SK-N-MC (cell line): ENCODE results near the gene TRIM67.

Experiments
- DNase-seq: peaks from one replicate; pipeline ENCODE4 v3.0.0-alpha.2; 2011; ENCODE audit warnings: low read depth, low spot score
- H3K27ac ChIP-seq: fragments of 200-600 bp; sonication (generic); 2 replicates; pipeline ENCODE4 v1.5.1; 2016; ENCODE audit warnings: mixed run types
- H3K36me3 ChIP-seq: fragments of 200-600 bp; sonication (generic); 2 replicates; pipeline ENCODE4 v1.6.1; 2017; ENCODE audit warnings: antibody characterized with exemption, low read length, mixed read lengths; ENCODE audit not compliant: insufficient read depth
- H3K4me3 ChIP-seq: fragments of 200-600 bp; sonication (generic); 2 replicates; pipeline ENCODE4 v1.5.1; 2016
- H3K9ac ChIP-seq: fragments of 200-600 bp; sonication (generic); 2 replicates; pipeline ENCODE4 v1.8.0; 2017; ENCODE audit warnings: mixed run types, mixed read lengths; ENCODE audit not compliant: insufficient read length
- H3K9me3 ChIP-seq: fragments of 200-600 bp; sonication (generic); 2 replicates; pipeline ENCODE4 v1.6.1; 2017; ENCODE audit warnings: low read depth, mild to moderate bottlenecking, antibody characterized with exemption, low read length, moderate library complexity, mixed read lengths
- EZH2 ChIP-seq: fragments of 200-600 bp; sonication (generic); IDR thresholded peaks from one replicate; pipeline ENCODE4 v1.6.1; 2017; ENCODE audit warnings: antibody characterized with exemption
- FOXP2 ChIP-seq: optimal IDR thresholded peaks from 2 replicates; pipeline ENCODE3; 2011; ENCODE audit warnings: mild to moderate bottlenecking, moderate library complexity; ENCODE audit not compliant: insufficient read depth; ENCODE audit errors: extremely low read length, control extremely low read depth
- POLR2AphosphoS5 ChIP-seq: IDR thresholded peaks from 2 replicates; pipeline ENCODE4 v1.6.1; 2012; ENCODE audit warnings: mild to moderate bottlenecking, low read depth, low read length, borderline replicate concordance

TRIM67 gene

DNA sequence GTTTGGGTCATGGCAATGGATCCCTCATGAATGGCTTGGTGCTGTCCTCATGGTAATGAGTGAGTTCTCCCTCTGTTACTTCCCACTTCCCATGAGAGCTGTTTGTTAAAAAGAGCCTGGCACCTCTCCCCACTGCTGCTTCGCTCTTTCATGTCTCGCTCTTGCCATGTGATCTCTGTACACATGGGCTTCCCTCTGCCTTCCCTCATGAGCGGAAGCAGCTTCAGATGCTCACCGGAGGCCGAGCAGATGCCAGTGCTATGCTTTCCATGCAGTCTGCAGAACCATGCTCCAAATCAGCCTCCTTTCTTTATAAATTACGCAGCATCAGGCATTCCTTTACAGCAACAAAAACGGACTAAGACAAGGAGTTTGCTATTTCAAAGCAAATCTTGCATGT lies 64.3 kb downstream of the TRIM67 start:
- Histone ChIP-seq H3K36me3 (peaks cover 52% of the 10 kb centered on the region), H3K9me3 (no peaks in the 10 kb centered on the region), H3K9ac (no peak overlapping the region), H3K4me3 (no peak overlapping the region), H3K27ac (no peak overlapping the region)
- TF ChIP-seq POLR2AphosphoS5 = no peak
- no peak for TF ChIP-seq FOXP2
- no peak for TF ChIP-seq EZH2
- DNase-seq = no peak

DNA sequence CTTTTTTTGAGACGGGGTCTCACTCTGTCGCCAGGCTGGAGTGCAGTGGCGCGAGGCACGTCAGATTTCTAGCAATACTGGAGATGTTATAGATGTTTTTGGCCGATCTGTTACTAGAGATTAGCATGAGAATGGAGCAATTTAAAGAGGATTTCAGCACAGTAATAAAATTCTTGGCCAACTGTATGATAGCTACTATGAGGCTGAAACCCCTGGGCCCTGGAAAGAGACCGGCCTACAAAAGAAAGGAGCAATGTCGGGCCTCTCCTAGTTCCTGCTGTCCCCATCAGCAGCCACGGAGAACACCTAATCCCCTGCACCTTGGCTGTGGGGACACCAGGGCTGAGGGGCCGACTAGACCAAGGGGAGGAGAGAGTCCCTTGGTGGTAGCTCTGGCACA lies 69.7 kb downstream of the TRIM67 start:
- DNase-seq = no peak
- Histone ChIP-seq H3K9me3 (no peaks in the 10 kb centered on the region), H3K27ac (no peak overlapping the region), H3K36me3 (peaks cover 29% of the 10 kb centered on the region), H3K9ac (no peak overlapping the region), H3K4me3 (no peak overlapping the region)
- TF ChIP-seq EZH2 = no peak
- TF ChIP-seq POLR2AphosphoS5 = no peak
- TF ChIP-seq FOXP2 = no peak

DNA sequence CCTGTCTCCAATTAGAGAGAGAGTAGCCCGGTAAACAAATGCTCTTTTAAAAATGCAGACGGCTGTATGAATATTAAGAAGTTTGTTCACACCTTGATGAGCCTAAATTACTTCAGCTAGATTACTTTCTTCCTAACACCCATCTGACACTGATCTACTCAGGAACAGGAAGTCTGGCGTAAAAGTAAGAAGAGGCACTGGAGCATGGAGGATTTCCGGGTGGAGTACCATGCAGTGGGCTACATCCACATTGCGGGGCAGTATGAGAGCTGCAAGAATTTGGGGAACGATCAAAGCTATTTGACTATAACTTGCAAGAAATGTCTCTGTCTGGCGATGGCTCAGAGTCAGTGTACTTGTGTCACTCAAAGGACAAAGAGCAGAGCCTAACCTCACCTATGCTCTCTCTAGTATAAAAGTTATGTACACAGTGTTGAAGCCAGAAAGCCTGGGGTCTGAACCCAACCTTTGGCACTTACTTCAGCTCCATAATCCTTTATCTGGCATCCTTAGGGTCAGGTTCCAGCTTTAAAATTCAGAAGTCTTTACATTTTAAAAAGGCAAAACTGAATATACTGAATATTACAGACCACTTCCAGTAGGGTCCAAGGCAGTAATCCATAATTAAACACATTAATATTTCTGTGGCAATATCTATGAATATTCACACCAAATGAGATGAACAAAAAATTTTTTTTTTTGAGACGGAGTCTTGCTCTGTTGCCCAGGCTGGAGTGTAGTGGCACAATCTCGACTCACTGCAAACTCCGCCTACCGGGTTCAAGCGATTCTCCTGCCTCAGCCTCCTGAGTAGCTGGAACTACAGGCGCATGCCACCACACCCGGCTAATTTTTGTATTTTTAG lies 71.2 kb downstream of the TRIM67 start:
- Histone ChIP-seq H3K9me3 (no peaks in the 10 kb centered on the region), H3K4me3 (no peak overlapping the region), H3K27ac (no peak overlapping the region), H3K9ac (no peak overlapping the region), H3K36me3 (peaks cover 34% of the 10 kb centered on the region)
- no peak for DNase-seq
- TF ChIP-seq EZH2 (no peak), POLR2AphosphoS5 (no peak), FOXP2 (no peak)

DNA sequence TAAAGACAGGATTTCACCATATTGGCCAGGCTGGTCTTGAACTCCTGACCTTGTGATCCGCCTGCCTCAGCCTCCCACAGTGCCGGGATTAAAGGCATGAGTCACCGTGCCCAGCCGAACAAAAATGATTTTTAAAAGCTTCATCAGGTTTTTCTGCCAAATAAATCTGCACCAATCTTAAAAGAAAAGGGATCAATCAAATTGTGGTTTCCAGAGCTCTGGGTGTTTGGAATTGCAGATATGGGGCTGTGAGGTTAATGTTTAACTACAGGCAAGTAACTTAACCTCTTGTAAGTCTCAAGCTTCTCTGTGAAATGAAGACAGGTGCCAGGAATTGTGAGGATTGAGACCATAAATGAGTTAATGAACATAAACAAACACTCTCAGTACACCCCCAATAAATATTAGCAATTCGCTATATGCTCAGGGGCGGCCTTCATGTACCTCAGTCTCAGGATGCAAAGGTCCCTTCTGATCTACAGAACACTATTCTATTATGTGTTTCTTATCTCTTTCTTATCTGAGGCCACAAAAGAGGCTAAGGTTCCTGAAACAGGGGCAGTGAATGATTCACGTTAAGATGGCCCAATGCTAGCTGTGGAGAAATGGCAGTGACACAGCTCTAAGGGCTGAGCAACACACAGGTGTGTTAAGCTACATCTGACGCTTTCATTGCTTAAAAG lies 72.0 kb downstream of the TRIM67 start:
- TF ChIP-seq FOXP2 (no peak), EZH2 (no peak), POLR2AphosphoS5 (no peak)
- no peak overlapping the region for H3K4me3 ChIP-seq
- peaks cover 40% of the 10 kb centered on the region for H3K36me3 ChIP-seq
- no peak for DNase-seq
- H3K9me3 ChIP-seq = no peaks in the 10 kb centered on the region
- H3K9ac ChIP-seq = no peak overlapping the region
- H3K27ac ChIP-seq = no peak overlapping the region

DNA sequence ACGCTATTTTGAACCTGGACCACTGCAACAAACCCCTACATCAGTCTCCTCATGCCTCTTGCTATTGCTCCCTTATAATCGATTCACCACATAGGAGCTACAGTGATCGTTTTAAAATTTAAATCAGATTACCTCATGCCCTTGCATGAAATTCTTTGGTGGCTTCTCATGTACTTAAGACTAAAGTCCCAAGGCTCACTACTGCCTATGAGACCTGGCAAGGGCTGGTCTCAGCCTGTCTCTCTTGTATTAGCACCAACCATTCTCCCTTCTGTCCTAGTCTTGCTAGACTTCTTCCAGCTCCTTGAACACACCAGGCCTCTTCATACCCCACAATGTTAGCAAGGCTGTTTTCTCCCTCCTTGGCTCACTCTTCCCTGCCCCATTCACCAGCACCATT lies 72.6 kb downstream of the TRIM67 start:
- no peak overlapping the region for H3K27ac ChIP-seq
- no peak overlapping the region for H3K9ac ChIP-seq
- no peak for TF ChIP-seq POLR2AphosphoS5
- no peak for TF ChIP-seq FOXP2
- TF ChIP-seq EZH2 = no peak
- H3K9me3 ChIP-seq = no peaks in the 10 kb centered on the region
- H3K36me3 ChIP-seq = peaks cover 39% of the 10 kb centered on the region
- no peak for DNase-seq
- H3K4me3 ChIP-seq = no peak overlapping the region

DNA sequence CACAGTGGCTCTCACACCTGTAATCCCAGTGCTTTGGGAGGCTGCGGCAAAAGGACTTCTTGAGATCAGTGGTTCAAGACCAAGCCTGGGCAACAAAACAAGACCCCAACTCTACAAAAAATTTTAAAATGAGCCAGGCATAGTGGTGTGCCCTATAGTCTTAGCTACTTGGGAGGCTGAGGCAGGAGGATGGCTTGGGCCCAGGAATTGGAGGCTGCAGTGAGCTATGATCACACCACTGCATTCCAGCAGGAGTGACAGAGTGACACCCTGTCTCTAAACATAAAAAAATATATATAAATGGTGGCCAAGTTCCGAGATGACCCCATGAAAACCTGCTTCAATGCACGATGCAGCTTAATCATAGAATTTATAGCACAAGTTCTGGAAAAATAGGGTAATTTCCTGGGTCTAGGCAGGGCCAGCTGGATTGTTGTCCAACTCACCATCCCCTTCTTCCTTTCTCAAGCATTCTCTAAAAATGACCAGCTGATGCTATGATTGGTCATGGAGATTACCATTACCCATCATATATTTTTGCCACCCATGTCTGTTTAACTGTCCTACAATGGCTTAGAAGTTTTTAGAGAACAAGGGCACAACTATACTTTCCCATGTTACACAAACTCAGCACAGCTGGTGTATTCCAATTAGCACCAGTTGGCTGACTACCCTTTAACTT lies 73.8 kb downstream of the TRIM67 start:
- no peak for DNase-seq
- Histone ChIP-seq H3K36me3 (peaks cover 35% of the 10 kb centered on the region), H3K9me3 (no peaks in the 10 kb centered on the region), H3K4me3 (no peak overlapping the region), H3K27ac (no peak overlapping the region), H3K9ac (no peak overlapping the region)
- TF ChIP-seq FOXP2 = no peak

DNA sequence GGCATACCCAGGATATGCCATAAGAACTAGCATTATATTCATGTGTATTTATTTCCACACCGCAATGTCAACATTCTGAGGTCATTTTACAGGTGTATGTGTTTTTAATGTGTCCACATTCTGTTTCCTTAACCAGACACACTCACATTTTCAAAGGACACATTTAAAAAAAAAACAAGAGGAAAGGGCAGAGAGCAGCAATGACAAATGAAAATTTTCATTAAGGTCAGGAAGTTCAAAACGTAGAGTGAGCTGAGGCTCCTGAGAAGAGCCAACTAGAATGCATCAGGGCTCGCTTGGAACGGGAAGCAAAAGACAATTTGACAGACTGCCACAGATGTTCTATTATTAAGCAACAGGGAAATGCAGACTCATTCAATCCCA lies 74.3 kb downstream of the TRIM67 start:
- DNase-seq = no peak
- H3K9me3 ChIP-seq = no peaks in the 10 kb centered on the region
- H3K27ac ChIP-seq = no peak overlapping the region
- H3K4me3 ChIP-seq = no peak overlapping the region
- no peak overlapping the region for H3K9ac ChIP-seq
- H3K36me3 ChIP-seq = peaks cover 29% of the 10 kb centered on the region
- TF ChIP-seq FOXP2 (no peak), EZH2 (no peak), POLR2AphosphoS5 (no peak)

DNA sequence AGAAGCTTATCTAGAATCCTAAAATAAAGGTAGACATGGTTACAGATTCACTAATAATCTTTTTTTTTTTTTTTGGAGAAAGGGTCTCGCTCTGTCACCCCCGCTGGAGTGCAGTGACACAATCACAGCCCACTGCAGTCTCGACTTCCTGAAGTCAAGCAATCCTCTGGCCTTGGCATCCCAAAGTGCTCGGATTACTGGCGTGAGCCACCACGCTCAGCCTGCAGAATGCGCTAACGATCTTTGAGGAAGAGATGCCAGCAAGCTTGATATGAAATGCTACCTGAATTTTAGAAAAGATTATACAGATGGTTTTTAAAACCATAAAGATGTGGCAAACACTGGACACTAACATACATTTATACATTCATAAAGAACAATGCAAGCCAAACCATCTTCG lies 75.1 kb downstream of the TRIM67 start:
- TF ChIP-seq EZH2 (no peak), POLR2AphosphoS5 (no peak), FOXP2 (no peak)
- no peak for DNase-seq
- H3K9me3 ChIP-seq = no peaks in the 10 kb centered on the region
- no peak overlapping the region for H3K27ac ChIP-seq
- no peak overlapping the region for H3K4me3 ChIP-seq
- H3K9ac ChIP-seq = no peak overlapping the region
- peaks cover 28% of the 10 kb centered on the region for H3K36me3 ChIP-seq
